ENCODE results near the gene PCDHAC2.
A peak's percentile ranks its signal among the peaks of the same experiment; 100 is the strongest.

The PCDHAC2 gene

GRCh38 chr5:140988100-140988499, 21.8 kb downstream of the PCDHAC2 start:
- no peak for DNase-seq

GRCh38 chr5:140988608-140989007, 22.3 kb downstream of the PCDHAC2 start:
- no peak for DNase-seq

- no peak for DNase-seq
These were observed 23.2 kb downstream of the PCDHAC2 start for GRCh38 chr5:140989254-140990020.

GRCh38 chr5:140992828-140993227, 26.6 kb downstream of the PCDHAC2 start:
- DNase-seq: no peak

GRCh38 chr5:140996060-140996459, 29.8 kb downstream of the PCDHAC2 start:
- DNase-seq: no peak

GRCh38 chr5:140998921-140999410, 32.7 kb downstream of the PCDHAC2 start:
- DNase-seq: no peak

GRCh38 chr5:141001446-141001843, 35.2 kb downstream of the PCDHAC2 start:
- no peak for DNase-seq

GRCh38 chr5:141001844-141002604, 35.7 kb downstream of the PCDHAC2 start:
- DNase-seq: no peak

- DNase-seq: no peak
These were observed 36.3 kb downstream of the PCDHAC2 start for GRCh38 chr5:141002605-141002965.

- DNase-seq: no peak
These were observed 36.8 kb downstream of the PCDHAC2 start for GRCh38 chr5:141003031-141003430.

- DNase-seq: peak; percentile 96
These were observed 37.7 kb downstream of the PCDHAC2 start for GRCh38 chr5:141003791-141004611.

GRCh38 chr5:141007791-141008190, 41.5 kb downstream of the PCDHAC2 start:
- no peak for DNase-seq

- no peak for DNase-seq
These were observed 43.9 kb downstream of the PCDHAC2 start for GRCh38 chr5:141010047-141010793.

- DNase-seq: no peak
These were observed 51.7 kb downstream of the PCDHAC2 start for GRCh38 chr5:141017943-141018342.

Measured in NCI-H2029 (cell line).